Effector memory CD8-positive, alpha-beta T cell (primary cell): ENCODE results near the gene RNF150.

Experiments used
- ATAC-seq: fragments of 150-1000 bp; cut with Tn5 transposase; replicated peaks from 2 replicates; pipeline ENCODE4 v1.10.0; 2021; ENCODE audit warnings: mild to moderate bottlenecking, moderate library complexity
- DNase-seq, 3 experiments: peaks; one replicate each; pipeline ENCODE4 v3.0.0; 2021
- H3K27ac Mint-ChIP-seq, 2 donors: one replicate each; pipeline ENCODE4 v1.8.0; 2022; ENCODE audit warnings: mild to moderate bottlenecking in 2 of 2, mixed read lengths in 2 of 2, moderate library complexity in 2 of 2
- H3K27me3 Mint-ChIP-seq, 2 donors: one replicate each; pipeline ENCODE4 v1.8.0; 2022; ENCODE audit warnings: mixed read lengths in 2 of 2
- H3K36me3 Mint-ChIP-seq: one replicate; pipeline ENCODE4 v1.8.0; 2022; ENCODE audit warnings: mild to moderate bottlenecking, moderate library complexity, mixed read lengths; ENCODE audit not compliant: insufficient read depth
- H3K4me1 Mint-ChIP-seq, 2 donors: one replicate each; pipeline ENCODE4 v1.8.0; 2022; ENCODE audit warnings: low read depth in 2 of 2, mixed read lengths in 2 of 2
- H3K4me3 Mint-ChIP-seq, 2 donors: one replicate each; pipeline ENCODE4 v1.8.0; 2022; ENCODE audit warnings: mild to moderate bottlenecking in 2 of 2, mixed read lengths in 2 of 2, moderate library complexity in 2 of 2
- H3K9me3 Mint-ChIP-seq, 2 donors: one replicate each; pipeline ENCODE4 v1.8.0; 2022; ENCODE audit warnings: mixed read lengths in 2 of 2

The RNF150 gene

GRCh38 chr4:140996766-140997165, 136.5 kb downstream of the RNF150 start:
- no peak overlapping the region for H3K4me3 Mint-ChIP-seq
- ATAC-seq (no peak), DNase-seq (no peak)
- no peaks in the 10 kb centered on the region for H3K27me3 Mint-ChIP-seq
- peaks cover 3% of the 10 kb centered on the region for H3K36me3 Mint-ChIP-seq
- H3K4me1 Mint-ChIP-seq: no peaks in the 10 kb centered on the region
- H3K9me3 Mint-ChIP-seq: peaks cover 0 to 3% of the 10 kb centered on the region in 2 donors
- no peak overlapping the region for H3K27ac Mint-ChIP-seq

DNA sequence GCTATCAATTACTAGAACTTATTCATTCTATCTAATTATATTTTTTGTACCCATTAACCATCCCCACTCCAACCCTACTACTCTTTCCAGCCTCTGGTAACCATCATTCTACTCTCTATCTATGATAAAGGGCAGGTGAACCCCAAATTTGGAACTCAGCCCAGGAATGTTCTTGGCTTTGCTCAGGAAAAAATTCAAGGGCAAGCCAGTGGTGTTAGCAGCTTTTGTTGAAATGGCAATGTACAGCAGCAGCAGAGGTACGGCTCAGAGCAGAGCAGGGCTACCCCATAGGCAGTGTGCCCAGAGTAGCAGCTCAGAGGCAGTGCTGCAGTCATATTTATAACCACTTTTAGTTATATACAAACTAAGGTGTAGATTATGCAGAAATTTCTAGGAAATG, 138.2 kb downstream of the RNF150 start:
- Mint-ChIP-seq H3K9me3 (peaks cover 0 to 3% of the 10 kb centered on the region in 2 donors), H3K4me1 (no peaks in the 10 kb centered on the region)

GRCh38 chr4:140994015-140994414, 139.3 kb downstream of the RNF150 start:
- no peaks in the 10 kb centered on the region for H3K36me3 Mint-ChIP-seq
- H3K9me3 Mint-ChIP-seq: peaks cover 0 to 3% of the 10 kb centered on the region in 2 donors
- H3K4me1 Mint-ChIP-seq: no peaks in the 10 kb centered on the region
- ATAC-seq: no peak
- no peaks in the 10 kb centered on the region for H3K27me3 Mint-ChIP-seq
- DNase-seq: no peak
- H3K4me3 Mint-ChIP-seq: no peak overlapping the region
- no peak overlapping the region for H3K27ac Mint-ChIP-seq

More for the DNA sequence above, 138.2 kb downstream of the RNF150 start:
- ATAC-seq (no peak), DNase-seq (no peak)
- Mint-ChIP-seq H3K27me3 (no peaks in the 10 kb centered on the region), H3K4me3 (no peak overlapping the region), H3K27ac (no peak overlapping the region), H3K36me3 (peaks cover 3% of the 10 kb centered on the region)

GRCh38 chr4:140993370-140993769, 139.9 kb downstream of the RNF150 start:
- ATAC-seq: no peak
- no peak for DNase-seq
- no peak overlapping the region for H3K27ac Mint-ChIP-seq
- no peaks in the 10 kb centered on the region for H3K27me3 Mint-ChIP-seq
- peaks cover 0 to 3% of the 10 kb centered on the region in 2 donors for H3K9me3 Mint-ChIP-seq
- H3K4me3 Mint-ChIP-seq: no peak overlapping the region
- no peaks in the 10 kb centered on the region for H3K4me1 Mint-ChIP-seq
- no peaks in the 10 kb centered on the region for H3K36me3 Mint-ChIP-seq

DNA sequence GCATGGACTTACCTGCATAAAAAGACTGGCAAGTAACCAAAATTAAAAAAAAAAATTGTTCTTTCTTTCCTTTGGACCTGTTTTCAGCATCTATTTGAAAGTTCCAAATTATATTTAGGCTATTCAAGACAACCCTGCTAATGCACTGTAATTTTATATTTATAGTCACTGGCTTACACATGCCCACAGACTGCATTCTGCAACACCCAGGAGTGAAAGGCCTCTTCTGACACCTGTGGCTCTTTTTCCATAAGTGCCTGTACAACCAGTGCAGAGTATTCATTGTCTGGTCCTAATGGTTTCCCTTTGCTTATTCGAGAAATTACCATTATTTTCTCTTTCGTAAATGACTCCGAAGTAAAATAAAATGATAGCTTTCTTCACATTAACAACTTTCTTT, 143.3 kb downstream of the RNF150 start:
- no peaks in the 10 kb centered on the region for H3K4me1 Mint-ChIP-seq
- no peak for ATAC-seq
- no peaks in the 10 kb centered on the region for H3K27me3 Mint-ChIP-seq

GRCh38 chr4:140986045-140986444, 147.2 kb downstream of the RNF150 start:
- Mint-ChIP-seq H3K4me3 (no peak overlapping the region), H3K27ac (no peak overlapping the region), H3K27me3 (no peaks in the 10 kb centered on the region), H3K9me3 (peaks cover 0 to 3% of the 10 kb centered on the region in 2 donors), H3K36me3 (no peaks in the 10 kb centered on the region), H3K4me1 (no peaks in the 10 kb centered on the region)
- DNase-seq: no peak
- no peak for ATAC-seq

More for the DNA sequence above, 143.3 kb downstream of the RNF150 start:
- Mint-ChIP-seq H3K9me3 (peaks cover 0 to under 1% of the 10 kb centered on the region in 2 donors), H3K27ac (no peak overlapping the region), H3K4me3 (no peak overlapping the region), H3K36me3 (no peaks in the 10 kb centered on the region)
- no peak for DNase-seq

DNA sequence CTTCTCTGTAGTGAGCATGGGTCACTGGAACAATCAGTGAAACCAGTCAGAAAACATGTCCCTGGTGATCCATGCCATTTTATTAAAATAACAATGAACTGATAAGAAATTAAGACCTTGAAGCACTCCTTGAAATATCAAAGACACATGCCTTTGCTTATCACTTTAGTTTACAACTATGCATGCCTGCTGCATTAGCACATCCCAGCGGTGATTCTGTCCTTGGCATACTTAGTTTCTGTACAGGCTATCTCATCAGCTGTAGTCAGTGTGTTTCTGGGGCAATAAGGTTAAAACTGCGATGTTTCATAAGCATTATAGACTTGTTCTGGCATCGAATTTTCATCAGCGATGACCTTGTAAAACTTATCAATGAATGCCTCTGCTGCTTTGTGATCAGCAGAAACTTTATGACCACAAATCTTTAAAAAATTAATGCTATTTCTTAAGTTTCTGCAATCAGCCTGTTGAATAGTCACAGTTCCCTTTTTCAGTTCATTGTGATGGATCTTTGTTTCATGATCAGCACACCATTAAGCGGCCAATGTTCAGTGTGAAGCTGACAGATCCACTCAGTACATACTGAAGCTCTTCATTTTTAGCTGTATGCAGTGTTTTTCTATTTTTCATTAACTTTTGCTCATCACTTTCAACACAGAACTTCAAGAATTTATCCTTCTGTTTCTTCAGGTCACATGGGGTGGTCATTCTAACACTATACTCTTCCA, 150.5 kb downstream of the RNF150 start:
- no peak for ATAC-seq
- H3K4me1 Mint-ChIP-seq: no peaks in the 10 kb centered on the region
- H3K27ac Mint-ChIP-seq: no peak overlapping the region
- no peak for DNase-seq
- no peak overlapping the region for H3K4me3 Mint-ChIP-seq
- no peaks in the 10 kb centered on the region for H3K36me3 Mint-ChIP-seq
- H3K27me3 Mint-ChIP-seq: no peaks in the 10 kb centered on the region
- peaks cover 0 to 3% of the 10 kb centered on the region in 2 donors for H3K9me3 Mint-ChIP-seq

DNA sequence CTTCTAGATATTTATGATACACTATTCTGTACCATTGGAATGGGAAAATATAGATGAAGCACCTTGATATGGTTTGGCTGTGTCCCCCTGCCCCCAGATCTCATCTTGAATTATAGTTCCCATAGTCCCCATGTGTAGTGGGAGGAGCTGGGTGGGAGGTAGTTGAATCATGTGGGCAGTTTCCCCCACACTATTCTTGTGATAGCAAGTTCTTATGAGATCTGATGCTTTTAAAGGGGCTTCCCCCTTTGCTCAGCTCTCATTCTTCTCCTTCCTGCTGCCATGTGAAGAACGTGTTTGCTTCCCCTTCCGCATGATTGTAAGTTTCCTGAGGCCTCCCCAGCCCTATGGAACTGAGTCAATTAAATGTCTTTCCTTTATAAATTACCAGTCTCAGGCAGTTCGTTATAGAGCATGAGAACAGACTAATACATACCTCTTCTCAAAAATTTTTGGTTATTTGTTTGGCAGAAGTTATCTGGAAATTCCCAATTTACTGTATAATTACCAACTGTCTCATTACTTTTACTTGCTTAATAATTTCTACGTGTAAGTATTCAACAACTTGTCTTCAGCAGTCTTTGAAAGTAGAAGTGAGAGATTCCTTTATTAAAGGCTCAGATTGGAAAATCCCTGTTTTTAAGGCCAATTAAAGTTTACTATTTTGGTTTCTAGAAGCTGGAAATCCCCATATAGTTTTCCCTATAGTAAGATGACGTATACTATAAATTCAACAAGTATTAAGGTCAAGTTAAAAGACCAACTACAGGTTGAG, 152.7 kb downstream of the RNF150 start:
- no peaks in the 10 kb centered on the region for H3K36me3 Mint-ChIP-seq
- no peaks in the 10 kb centered on the region for H3K4me1 Mint-ChIP-seq
- no peak for DNase-seq
- H3K4me3 Mint-ChIP-seq: no peak overlapping the region
- ATAC-seq: no peak
- no peaks in the 10 kb centered on the region for H3K27me3 Mint-ChIP-seq
- peaks cover 0 to 5% of the 10 kb centered on the region in 2 donors for H3K9me3 Mint-ChIP-seq
- no peak overlapping the region for H3K27ac Mint-ChIP-seq

GRCh38 chr4:140976768-140977167, 156.5 kb downstream of the RNF150 start:
- no peak for ATAC-seq
- Mint-ChIP-seq H3K36me3 (no peaks in the 10 kb centered on the region), H3K4me3 (no peak overlapping the region), H3K27me3 (no peaks in the 10 kb centered on the region), H3K27ac (no peak overlapping the region), H3K9me3 (peaks cover 0 to 2% of the 10 kb centered on the region in 2 donors), H3K4me1 (no peaks in the 10 kb centered on the region)
- no peak for DNase-seq

DNA sequence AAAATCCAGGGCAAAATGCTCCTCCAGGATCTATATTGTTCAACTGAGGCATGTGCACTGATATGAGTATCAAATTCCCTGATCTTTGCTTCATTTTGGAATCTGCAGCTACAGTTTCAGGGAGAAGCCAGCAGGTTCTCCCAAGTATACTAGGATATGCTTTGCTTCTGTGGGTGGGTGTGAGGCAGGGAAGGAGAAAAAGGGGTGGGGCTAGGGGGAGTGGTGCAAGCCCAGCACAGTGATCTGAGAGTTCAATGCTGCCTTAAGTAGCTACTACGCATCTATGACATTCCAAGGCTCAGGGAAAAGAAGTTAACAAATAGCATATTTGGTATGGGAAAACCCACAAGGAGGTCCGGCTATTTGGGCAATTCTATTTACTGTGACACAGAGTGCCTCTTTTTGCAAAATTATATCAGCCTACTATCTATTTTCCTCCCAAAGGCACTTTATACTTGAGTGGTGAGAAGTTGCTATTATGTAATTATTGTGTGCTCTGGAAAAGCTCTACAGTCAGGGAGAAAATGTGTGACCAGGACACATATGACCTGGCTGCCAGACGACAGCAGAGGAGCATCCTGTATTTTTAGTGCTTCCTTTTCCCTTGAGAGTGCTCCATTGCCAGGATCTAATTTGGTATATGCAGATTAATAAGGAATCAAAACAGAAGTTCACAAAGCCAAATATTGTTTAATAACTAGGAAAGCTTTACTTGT, 162.0 kb downstream of the RNF150 start:
- ATAC-seq (no peak), DNase-seq (no peak)
- Mint-ChIP-seq H3K27me3 (no peaks in the 10 kb centered on the region), H3K9me3 (peaks cover 0 to 3% of the 10 kb centered on the region in 2 donors), H3K4me3 (no peak overlapping the region), H3K4me1 (no peaks in the 10 kb centered on the region), H3K36me3 (no peaks in the 10 kb centered on the region), H3K27ac (no peak overlapping the region)

GRCh38 chr4:140969296-140969695, 164.0 kb downstream of the RNF150 start:
- Mint-ChIP-seq H3K4me3 (no peak overlapping the region), H3K27me3 (no peaks in the 10 kb centered on the region), H3K27ac (no peak overlapping the region), H3K36me3 (no peaks in the 10 kb centered on the region), H3K9me3 (peaks cover 0 to 6% of the 10 kb centered on the region in 2 donors), H3K4me1 (no peaks in the 10 kb centered on the region)
- ATAC-seq: no peak
- DNase-seq: no peak

GRCh38 chr4:140968371-140968770, 164.9 kb downstream of the RNF150 start:
- Mint-ChIP-seq H3K27ac (no peak overlapping the region), H3K4me1 (no peaks in the 10 kb centered on the region), H3K27me3 (no peaks in the 10 kb centered on the region), H3K4me3 (no peak overlapping the region), H3K36me3 (no peaks in the 10 kb centered on the region), H3K9me3 (peaks cover 0 to 6% of the 10 kb centered on the region in 2 donors)
- no peak for DNase-seq
- no peak for ATAC-seq

DNA sequence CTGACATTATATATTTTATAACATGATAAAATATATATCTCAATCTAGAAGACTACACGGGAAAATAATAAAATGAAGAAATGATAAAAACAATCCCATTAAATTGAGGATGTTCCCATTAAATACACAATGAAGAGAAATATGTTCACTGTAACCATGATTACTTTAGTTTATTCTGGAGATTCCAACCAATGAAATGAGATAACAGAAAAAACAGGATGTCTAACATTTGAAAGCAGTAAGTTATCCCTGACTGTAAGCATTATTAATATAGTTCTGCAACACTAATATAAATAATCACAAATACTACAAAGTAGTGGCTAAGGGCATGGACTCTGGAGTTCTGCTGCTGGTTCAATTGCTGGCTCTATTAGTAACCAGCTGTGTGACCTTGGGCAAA, 169.4 kb downstream of the RNF150 start:
- no peaks in the 10 kb centered on the region for H3K4me1 Mint-ChIP-seq
- no peak for ATAC-seq

More for the DNA sequence above, 169.4 kb downstream of the RNF150 start:
- no peak for DNase-seq
- Mint-ChIP-seq H3K27me3 (no peaks in the 10 kb centered on the region), H3K27ac (no peak overlapping the region), H3K36me3 (no peaks in the 10 kb centered on the region), H3K9me3 (peaks cover 0 to 6% of the 10 kb centered on the region in 2 donors), H3K4me3 (no peak overlapping the region)
